Breast epithelium (tissue), 4 donors: ENCODE measurements around the gene COL8A2. TPM values are rescaled to one million over a fixed set of nuclear protein-coding genes. Genes with fewer than 3 reads are reported as not detected.

Experiments used
- DNase-seq, 2 donors: peaks; one replicate each; pipeline ENCODE4 v3.0.0-alpha.2; 2019; ENCODE audit warnings: low spot score in 2 of 2
- H3K27ac ChIP-seq, 2 donors: fragments of 200-600 bp; sonication (generic) in 1 of 2; one replicate each; pipeline ENCODE4 v1.5.1; 2016 to 2019; ENCODE audit warnings: mild to moderate bottlenecking in 1 of 2
- H3K27me3 ChIP-seq, 2 donors: fragments of 200-600 bp; sonication (generic) in 1 of 2; one replicate each; pipeline versions ENCODE4 v1.5.1 to v1.6.0; 2017 to 2019; ENCODE audit warnings: control low read depth in 1 of 2, mild to moderate bottlenecking in 1 of 2
- H3K36me3 ChIP-seq: fragments of 200-600 bp; one replicate; pipeline ENCODE4 v1.5.1; 2019
- H3K4me1 ChIP-seq, 2 donors: fragments of 200-600 bp; sonication (generic); one replicate each; pipeline ENCODE4 v1.5.1; 2016 to 2019; ENCODE audit warnings: control low read depth in 1 of 2
- H3K4me3 ChIP-seq, 3 donors: fragments of 200-600 bp; sonication (generic); 1 replicate in 2 of 3; 2 replicates in 1 of 3; pipeline ENCODE4 v1.5.1; 2016 to 2019; ENCODE audit warnings: mild to moderate bottlenecking in 3 of 3, moderate library complexity in 2 of 3
- H3K9me3 ChIP-seq, 2 donors: fragments of 200-600 bp; sonication (generic) in 1 of 2; one replicate each; pipeline ENCODE4 v1.5.1; 2016 to 2019; ENCODE audit warnings: control low read depth in 1 of 2
- CTCF ChIP-seq, 3 donors: fragments of 450-650 bp; IDR thresholded peaks; one replicate each; pipeline ENCODE4 v1.5.1; 2016 to 2017; ENCODE audit warnings: antibody characterized with exemption in 3 of 3, mild to moderate bottlenecking in 3 of 3, moderate library complexity in 3 of 3
- POLR2A ChIP-seq: fragments of 450-650 bp; IDR thresholded peaks from one replicate; pipeline ENCODE4 v1.6.1; 2016; ENCODE audit warnings: antibody characterized with exemption, mild to moderate bottlenecking, moderate library complexity
- POLR2AphosphoS5 ChIP-seq, 3 donors: sonication (generic); formaldehyde crosslinking; IDR thresholded peaks; one replicate each; pipeline ENCODE4 v1.6.1; 2017; ENCODE audit warnings: antibody characterized with exemption in 3 of 3
- intact Hi-C: fragments of 100-400 bp; cut with DNase I; formaldehyde crosslinking; loops from one replicate; pipeline ENCODE4 v1.15.1; 2023; ENCODE audit warnings: low total_unique reads
- total RNA-seq, 3 donors: library from RNA; depleted of rRNA; stranded (reverse); fragments of >200 nt; gene quantifications; one replicate each; pipeline ENCODE4 v1.1.0, GENCODE V29; 2016

The COL8A2 gene
- total RNA-seq, 3 donors from 2014 or later = 3.4 to 20.6 (median 11.1) TPM

DNA sequence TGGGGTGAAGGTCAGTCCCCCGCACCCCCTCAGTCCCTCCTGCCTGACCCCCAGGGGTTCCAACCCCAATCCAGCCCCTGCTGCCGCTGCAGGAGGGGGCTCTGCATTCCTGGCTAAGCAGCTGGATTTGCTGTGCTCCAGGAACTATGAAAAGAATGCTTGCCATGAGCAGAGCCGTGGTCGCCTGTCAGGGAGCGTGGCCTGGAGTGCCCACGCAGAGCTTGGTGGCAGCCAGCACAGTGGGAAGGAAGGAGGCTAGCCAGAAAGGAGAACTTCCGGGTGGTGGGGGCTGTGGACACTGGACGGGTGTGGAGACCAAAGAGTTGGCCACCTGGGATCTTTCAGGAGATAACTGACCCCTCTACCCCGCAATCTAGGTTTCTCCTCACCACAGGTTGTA lies 5.6 kb downstream of the COL8A2 start:
- Histone ChIP-seq H3K4me3 (no peak overlapping the region), H3K9me3 (no peaks in the 10 kb centered on the region), H3K4me1 (peaks cover 4 to 21% of the 10 kb centered on the region in 2 donors), H3K36me3 (no peaks in the 10 kb centered on the region), H3K27me3 (no peaks in the 10 kb centered on the region), H3K27ac (peak overlapping the region; percentile 63 to 68)
- TF ChIP-seq POLR2AphosphoS5 (IDR thresholded peaks at IDR 0.05) = peak in 1 of 3 donors; percentile 17
- TF ChIP-seq CTCF (IDR thresholded peaks at IDR 0.05) = no peak
- no peak for TF ChIP-seq POLR2A
- intact Hi-C loops = no loop called here
- peak in 1 of 2 donors; percentile 55 for DNase-seq

DNA sequence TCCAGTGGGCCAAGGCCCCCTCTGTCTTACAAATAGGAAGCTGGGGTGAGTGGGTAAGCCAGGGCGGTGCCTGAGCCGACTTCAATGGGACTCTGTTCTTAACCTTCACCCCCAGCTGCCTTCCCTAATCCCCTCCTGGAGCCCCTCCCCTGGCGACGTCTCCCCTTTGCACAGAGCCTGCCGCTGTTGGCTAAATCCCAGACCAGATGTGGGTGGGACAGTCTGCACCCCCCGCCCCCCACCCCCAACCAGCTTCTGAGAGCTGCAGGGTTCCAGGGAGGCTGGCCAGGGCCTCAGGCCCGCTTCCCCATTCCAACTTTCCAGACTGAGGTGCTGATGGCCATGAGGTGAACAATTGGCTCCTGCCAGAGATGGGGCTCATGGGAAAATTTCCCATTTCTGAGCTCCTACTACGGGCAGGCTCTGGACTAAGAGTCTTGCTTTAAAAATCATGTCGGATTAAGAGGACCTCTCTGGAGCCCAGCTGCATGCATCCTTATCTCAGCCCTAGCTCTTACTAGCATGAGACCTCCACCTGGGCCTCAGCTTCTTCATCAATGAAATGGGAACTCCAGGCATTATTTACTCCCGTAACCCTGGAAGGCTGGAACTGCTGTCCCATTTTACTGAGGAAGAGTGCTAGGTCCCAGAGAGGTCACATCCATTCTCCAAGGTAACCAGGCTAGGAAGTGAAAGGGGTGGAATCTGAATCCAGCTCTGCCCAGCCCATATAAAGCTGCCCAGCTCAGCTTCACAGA lies 6.4 kb downstream of the COL8A2 start:
- no peak for TF ChIP-seq CTCF (IDR thresholded peaks at IDR 0.05)
- TF ChIP-seq POLR2A = no peak
- no peak for TF ChIP-seq POLR2AphosphoS5 (IDR thresholded peaks at IDR 0.05)
- Histone ChIP-seq H3K4me1 (peaks cover 4 to 21% of the 10 kb centered on the region in 2 donors), H3K36me3 (no peaks in the 10 kb centered on the region), H3K4me3 (no peak overlapping the region), H3K27ac (peak overlapping the region; percentile 63 to 68), H3K27me3 (no peaks in the 10 kb centered on the region), H3K9me3 (no peaks in the 10 kb centered on the region)
- intact Hi-C loops = no loop called here
- no peak for DNase-seq

GRCh38 chr1:36116901-36117300 lies 8.1 kb downstream of the COL8A2 start:
- no peak for DNase-seq
- TF ChIP-seq CTCF (IDR thresholded peaks at IDR 0.05) (no peak), POLR2AphosphoS5 (IDR thresholded peaks at IDR 0.05) (no peak), POLR2A (no peak)
- peaks cover 4 to 21% of the 10 kb centered on the region in 2 donors for H3K4me1 ChIP-seq
- H3K27ac ChIP-seq = peak overlapping the region; percentile 67 to 86
- intact Hi-C loops = no loop called here
- H3K27me3 ChIP-seq = no peaks in the 10 kb centered on the region
- H3K4me3 ChIP-seq = no peak overlapping the region
- no peaks in the 10 kb centered on the region for H3K9me3 ChIP-seq
- no peaks in the 10 kb centered on the region for H3K36me3 ChIP-seq

DNA sequence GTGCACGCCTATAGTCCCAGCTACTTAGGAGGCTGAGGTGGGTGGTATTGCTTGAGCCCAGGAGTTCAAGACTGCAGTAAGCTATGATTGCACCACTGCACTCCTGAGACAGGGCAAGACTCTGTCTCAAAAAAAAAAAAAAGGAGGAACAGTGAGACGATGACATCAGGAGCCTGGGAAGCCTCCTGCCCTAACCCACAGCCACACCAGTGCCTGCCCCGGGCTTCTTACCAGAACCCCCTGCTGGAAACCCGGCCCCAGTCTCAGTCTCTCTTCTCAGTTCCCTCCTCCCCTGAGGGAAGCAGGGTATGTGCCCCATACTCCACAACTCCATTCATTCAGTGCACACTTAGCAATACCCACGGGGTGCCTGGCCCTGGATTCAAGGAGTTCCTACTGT lies 9.1 kb downstream of the COL8A2 start:
- intact Hi-C loops = no loop called here
- Histone ChIP-seq H3K9me3 (no peaks in the 10 kb centered on the region), H3K36me3 (no peaks in the 10 kb centered on the region), H3K4me1 (peaks cover 4 to 21% of the 10 kb centered on the region in 2 donors), H3K4me3 (peak overlapping the region in 1 of 3 donors; percentile 44), H3K27me3 (no peaks in the 10 kb centered on the region), H3K27ac (peak overlapping the region; percentile 67 to 86)
- no peak for TF ChIP-seq POLR2AphosphoS5 (IDR thresholded peaks at IDR 0.05)
- TF ChIP-seq CTCF (IDR thresholded peaks at IDR 0.05) = no peak
- no peak for TF ChIP-seq POLR2A
- DNase-seq = no peak

DNA sequence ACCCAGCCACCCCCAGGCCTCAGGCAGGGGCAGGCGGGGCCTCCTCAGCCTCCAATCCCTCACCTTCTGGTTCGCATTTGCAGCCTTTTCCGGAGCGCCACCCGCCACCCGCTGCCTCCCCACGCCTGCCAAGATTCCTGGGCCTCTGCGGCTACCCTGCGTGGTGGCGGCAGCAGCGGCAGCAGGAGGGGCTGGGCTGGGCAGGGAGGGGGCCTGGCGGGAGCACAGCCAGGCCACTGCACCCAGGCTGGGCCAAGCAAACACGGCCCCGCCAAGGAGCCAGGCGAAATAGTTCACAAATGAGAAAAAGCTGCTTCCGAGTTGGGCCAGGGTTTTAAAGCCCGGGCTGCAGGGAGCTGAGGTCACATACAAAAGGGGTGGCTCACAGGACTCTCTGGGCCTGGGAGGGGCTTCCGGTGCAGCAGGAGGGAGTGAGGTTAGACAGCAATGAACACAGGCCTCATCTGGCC lies 9.8 kb downstream of the COL8A2 start:
- Histone ChIP-seq H3K27me3 (no peaks in the 10 kb centered on the region), H3K4me1 (peaks cover 4 to 21% of the 10 kb centered on the region in 2 donors), H3K27ac (peak overlapping the region; percentile 67 to 86), H3K4me3 (peak overlapping the region in 1 of 3 donors; percentile 44), H3K9me3 (no peaks in the 10 kb centered on the region), H3K36me3 (no peaks in the 10 kb centered on the region)
- no peak for TF ChIP-seq CTCF (IDR thresholded peaks at IDR 0.05)
- DNase-seq = peak in 1 of 2 donors; percentile 76
- intact Hi-C loops = no loop called here
